ENCODE measurements around the gene TINCR. TPM values are rescaled to one million over a fixed set of nuclear protein-coding genes. Genes with fewer than 3 reads are reported as not detected.
"Not testable (repeated sequence)": the region's sequence is repeated elsewhere in the genome, so short reads cannot be mapped to it uniquely, and the experiment has no call there.

TINCR gene
- total RNA-seq, 2 experiments from 2014 or later, result 0.74 to 1.6 TPM

GRCh38 chr19:5541456-5541855 lies 26.3 kb downstream of the TINCR start:
- H3K4me1 ChIP-seq (ENCODE audit: insufficient read depth, low read length), result no peaks in the 10 kb centered on the region
- H3K4me1 Mint-ChIP-seq (ENCODE audit: low read depth), result no peaks in the 10 kb centered on the region
- CTCF ChIA-PET, result no interaction called here
- ATAC-seq (ENCODE audit: poor library complexity), result no peak
- H3K36me3 Mint-ChIP-seq (ENCODE audit: low read depth), result no peaks in the 10 kb centered on the region
- H3K4me3 Mint-ChIP-seq, result no peak overlapping the region
- intact Hi-C loops (cut with DNase I, micrococcal nuclease), result no loop called here
- peaks cover 0 to 14% of the 10 kb centered on the region in 2 experiments for H3K9me3 ChIP-seq (ENCODE audit: control insufficient read depth in 1 of 2, insufficient read depth in 1 of 2, low read length in 2 of 2)
- H3K36me3 ChIP-seq (ENCODE audit: insufficient read depth, low read length), result no peaks in the 10 kb centered on the region
- no peak overlapping the region for H3K27ac Mint-ChIP-seq
- H3K27me3 ChIP-seq (ENCODE audit: control insufficient read depth in 1 of 2, insufficient read depth in 2 of 2, low read length in 2 of 2), result peaks cover 14 to 19% of the 10 kb centered on the region in 2 experiments
- no peak for TF ChIP-seq CTCF (IDR thresholded peaks at IDR 0.05)
- H3K27ac ChIP-seq (ENCODE audit: low read depth in 1 of 2, low read length in 2 of 2), result no peak overlapping the region
- no peak for DNase-seq
- no peaks in the 10 kb centered on the region for H3K9me3 Mint-ChIP-seq
- H3K27me3 Mint-ChIP-seq, result peaks cover 13% of the 10 kb centered on the region
- no peak overlapping the region for H3K4me3 ChIP-seq (ENCODE audit: low read length)
- POLR2A ChIA-PET, result no interaction called here

- Mint-ChIP-seq H3K27ac (no peak overlapping the region), H3K9me3 (no peaks in the 10 kb centered on the region), H3K27me3 (peaks cover 20% of the 10 kb centered on the region), H3K36me3 (ENCODE audit: low read depth) (no peaks in the 10 kb centered on the region), H3K4me3 (no peak overlapping the region), H3K4me1 (ENCODE audit: low read depth) (no peaks in the 10 kb centered on the region)
- H3K4me1 ChIP-seq (ENCODE audit: insufficient read depth, low read length), result no peaks in the 10 kb centered on the region
- POLR2A ChIA-PET, result no interaction called here
- no peak for TF ChIP-seq CTCF (IDR thresholded peaks at IDR 0.05)
- no peak for ATAC-seq (ENCODE audit: poor library complexity)
- CTCF ChIA-PET, result no interaction called here
- H3K4me3 ChIP-seq (ENCODE audit: low read length), result no peak overlapping the region
- DNase-seq, result no peak
- peaks cover 24 to 27% of the 10 kb centered on the region in 2 experiments for H3K27me3 ChIP-seq (ENCODE audit: control insufficient read depth in 1 of 2, insufficient read depth in 2 of 2, low read length in 2 of 2)
- peaks cover 3 to 26% of the 10 kb centered on the region in 2 experiments for H3K9me3 ChIP-seq (ENCODE audit: control insufficient read depth in 1 of 2, insufficient read depth in 1 of 2, low read length in 2 of 2)
- intact Hi-C loops (cut with DNase I, micrococcal nuclease), result no loop called here
- no peaks in the 10 kb centered on the region for H3K36me3 ChIP-seq (ENCODE audit: insufficient read depth, low read length)
- H3K27ac ChIP-seq (ENCODE audit: low read depth in 1 of 2, low read length in 2 of 2), result no peak overlapping the region
These were observed 27.5 kb downstream of the TINCR start for GRCh38 chr19:5540208-5540607.

GRCh38 chr19:5537870-5538269 lies 29.9 kb downstream of the TINCR start:
- no peak overlapping the region for H3K27ac ChIP-seq (ENCODE audit: low read depth in 1 of 2, low read length in 2 of 2)
- intact Hi-C loops (cut with DNase I, micrococcal nuclease), result no loop called here
- no peaks in the 10 kb centered on the region for H3K4me1 ChIP-seq (ENCODE audit: insufficient read depth, low read length)
- Mint-ChIP-seq H3K4me1 (ENCODE audit: low read depth) (no peaks in the 10 kb centered on the region), H3K27ac (no peak overlapping the region), H3K9me3 (peaks cover 4% of the 10 kb centered on the region), H3K4me3 (no peak overlapping the region), H3K27me3 (peaks cover 33% of the 10 kb centered on the region), H3K36me3 (ENCODE audit: low read depth) (no peaks in the 10 kb centered on the region)
- H3K9me3 ChIP-seq (ENCODE audit: control insufficient read depth in 1 of 2, insufficient read depth in 1 of 2, low read length in 2 of 2), result peaks cover 18 to 43% of the 10 kb centered on the region in 2 experiments
- CTCF ChIA-PET, result no interaction called here
- no peak for TF ChIP-seq CTCF (IDR thresholded peaks at IDR 0.05)
- no peaks in the 10 kb centered on the region for H3K36me3 ChIP-seq (ENCODE audit: insufficient read depth, low read length)
- no peak for ATAC-seq (ENCODE audit: poor library complexity)
- H3K27me3 ChIP-seq (ENCODE audit: control insufficient read depth in 1 of 2, insufficient read depth in 2 of 2, low read length in 2 of 2), result peaks cover 24 to 29% of the 10 kb centered on the region in 2 experiments
- POLR2A ChIA-PET, result no interaction called here
- DNase-seq, result no peak
- H3K4me3 ChIP-seq (ENCODE audit: low read length), result no peak overlapping the region

GRCh38 chr19:5536982-5537579 lies 30.7 kb downstream of the TINCR start:
- H3K36me3 ChIP-seq (ENCODE audit: insufficient read depth, low read length); intact Hi-C loops (cut with DNase I, micrococcal nuclease); POLR2A ChIA-PET; H3K4me1 ChIP-seq (ENCODE audit: insufficient read depth, low read length); DNase-seq; H3K4me1 Mint-ChIP-seq (ENCODE audit: low read depth); H3K27ac ChIP-seq (ENCODE audit: low read depth in 1 of 2, low read length in 2 of 2); CTCF ChIA-PET; H3K36me3 Mint-ChIP-seq (ENCODE audit: low read depth); H3K4me3 Mint-ChIP-seq; H3K4me3 ChIP-seq (ENCODE audit: low read length); ATAC-seq (ENCODE audit: poor library complexity); H3K27ac Mint-ChIP-seq; H3K9me3 Mint-ChIP-seq: not testable (repeated sequence)
- Histone ChIP-seq H3K9me3 (ENCODE audit: control insufficient read depth in 1 of 2, insufficient read depth in 1 of 2, low read length in 2 of 2) (peaks cover 18 to 47% of the 10 kb centered on the region in 2 experiments), H3K27me3 (ENCODE audit: control insufficient read depth in 1 of 2, insufficient read depth in 2 of 2, low read length in 2 of 2) (peaks cover 24 to 29% of the 10 kb centered on the region in 2 experiments)
- peaks cover 33% of the 10 kb centered on the region for H3K27me3 Mint-ChIP-seq

Data from CD4-positive, alpha-beta T cell (primary cell).